ENCODE results near the gene PDE7B. TPM values are rescaled to one million over a fixed set of nuclear protein-coding genes. Genes with fewer than 3 reads are reported as not detected.
A peak's percentile ranks its signal among the peaks of the same experiment; 100 is the strongest.

Gene PDE7B
- total RNA-seq (1 to 10 TPM; 3.1 to 3.7 TPM), polyA plus RNA-seq (under 1 TPM; 0.26 to 0.63 TPM)
- long read RNA-seq, donor 1, full-length matches to known transcripts: 1 of 1 reads
- long read RNA-seq, donor 1, partial matches to known transcripts: 0 of 1 reads
- long read RNA-seq, donor 1, other reads (novel, unspliced or antisense): 0 of 1 reads
- long read RNA-seq, donor 2: 0 reads
- long read RNA-seq, donor 3, full-length matches to known transcripts: 1 of 1 reads
- long read RNA-seq, donor 3, partial matches to known transcripts: 0 of 1 reads
- long read RNA-seq, donor 3, other reads (novel, unspliced or antisense): 0 of 1 reads
- long read RNA-seq, donor 4, full-length matches to known transcripts: 1 of 1 reads
- long read RNA-seq, donor 4, partial matches to known transcripts: 0 of 1 reads
- long read RNA-seq, donor 4, other reads (novel, unspliced or antisense): 0 of 1 reads
- long read RNA-seq, donor 5: 0 reads

- ATAC-seq (ENCODE audit: insufficient read depth, low FRiP score) (peak; percentile 92), DNase-seq (peak; percentile 79 to 89 (median 87))
- H3K4me3 ChIP-seq: no peak within 1 kb of the TSS
- H3K9me3 ChIP-seq (ENCODE audit: control insufficient read depth in 4 of 4, insufficient read depth in 3 of 4, low read length in 3 of 4): no peaks in the 10 kb centered on the region
- no peaks in the 10 kb centered on the region for H3K27me3 ChIP-seq (ENCODE audit: control insufficient read depth in 3 of 3, insufficient read depth in 3 of 3, low read length in 2 of 3)
- WGBS, 2 donors: 5 to 9% methylated on average over 12 of the region's 12 CpGs
- H3K36me3 ChIP-seq (ENCODE audit: control insufficient read depth in 4 of 4, insufficient read depth in 4 of 4, low read length in 4 of 4): no peaks in the 10 kb centered on the region
- TF ChIP-seq CTCF (IDR thresholded peaks at IDR 0.05; ENCODE audit: control extremely low read depth, extremely low read depth): no peak
- H3K9ac ChIP-seq (ENCODE audit: insufficient read depth in 1 of 2, low read length in 2 of 2): peak within 1 kb of the TSS in 1 of 2 donors; percentile 35
- peaks cover 0 to 20% (median 0%) of the 10 kb centered on the region in 5 donors for H3K4me1 ChIP-seq (ENCODE audit: control insufficient read depth in 5 of 5, insufficient read depth in 5 of 5, low read length in 5 of 5)
- H3K27ac ChIP-seq (ENCODE audit: low read depth in 1 of 2, low read length in 1 of 2): peak within 1 kb of the TSS; percentile 31 to 43
Measured at GRCh38 chr6:135851442-135852271, at the start of gene PDE7B. TSS of gene PDE7B (plus strand) at chr6:135851701.

- ATAC-seq (ENCODE audit: insufficient read depth, low FRiP score) (no peak), DNase-seq (no peak)
- no peaks in the 10 kb centered on the region for H3K27me3 ChIP-seq (ENCODE audit: control insufficient read depth in 3 of 3, insufficient read depth in 3 of 3, low read length in 2 of 3)
- no peak for TF ChIP-seq CTCF (IDR thresholded peaks at IDR 0.05; ENCODE audit: control extremely low read depth, extremely low read depth)
- H3K9ac ChIP-seq (ENCODE audit: insufficient read depth in 1 of 2, low read length in 2 of 2): no peak overlapping the region
- no peak overlapping the region for H3K4me3 ChIP-seq
- H3K9me3 ChIP-seq (ENCODE audit: control insufficient read depth in 4 of 4, insufficient read depth in 3 of 4, low read length in 3 of 4): no peaks in the 10 kb centered on the region
- peaks cover 0 to 3% (median 0%) of the 10 kb centered on the region in 5 donors for H3K4me1 ChIP-seq (ENCODE audit: control insufficient read depth in 5 of 5, insufficient read depth in 5 of 5, low read length in 5 of 5)
- 91 to 94% methylated on average over 2 of the region's 2 CpGs for WGBS, 2 donors
- no peaks in the 10 kb centered on the region for H3K36me3 ChIP-seq (ENCODE audit: control insufficient read depth in 4 of 4, insufficient read depth in 4 of 4, low read length in 4 of 4)
- no peak overlapping the region for H3K27ac ChIP-seq (ENCODE audit: low read depth in 1 of 2, low read length in 1 of 2)
Measured at GRCh38 chr6:135801755-135802465, 49.6 kb upstream of the PDE7B start.

GRCh38 chr6:135810486-135810885 lies 41.0 kb upstream of the PDE7B start:
- 83% methylated on average over 5 of the region's 5 CpGs for WGBS, 2 donors
- ATAC-seq (ENCODE audit: insufficient read depth, low FRiP score) (no peak), DNase-seq (no peak)
- Histone ChIP-seq H3K4me3 (no peak overlapping the region), H3K36me3 (ENCODE audit: control insufficient read depth in 4 of 4, insufficient read depth in 4 of 4, low read length in 4 of 4) (no peaks in the 10 kb centered on the region), H3K9ac (ENCODE audit: insufficient read depth in 1 of 2, low read length in 2 of 2) (no peak overlapping the region), H3K27ac (ENCODE audit: low read depth in 1 of 2, low read length in 1 of 2) (no peak overlapping the region), H3K27me3 (ENCODE audit: control insufficient read depth in 3 of 3, insufficient read depth in 3 of 3, low read length in 2 of 3) (no peaks in the 10 kb centered on the region), H3K9me3 (ENCODE audit: control insufficient read depth in 4 of 4, insufficient read depth in 3 of 4, low read length in 3 of 4) (no peaks in the 10 kb centered on the region), H3K4me1 (ENCODE audit: control insufficient read depth in 5 of 5, insufficient read depth in 5 of 5, low read length in 5 of 5) (peaks cover 0 to 7% (median 3%) of the 10 kb centered on the region in 5 donors)
- TF ChIP-seq CTCF (IDR thresholded peaks at IDR 0.05; ENCODE audit: control extremely low read depth, extremely low read depth): no peak

Measured in lung (tissue), 16 donors.